HG03175 (cell line): Measurements from ENCODE around the gene ZFPM1.

Experiments used
- ATAC-seq: cut with Tn5 transposase; IDR thresholded peaks from one replicate; pipeline ENCODE4 v1.9.1; 2021; ENCODE audit warnings: mild to moderate bottlenecking, moderate library complexity; ENCODE audit not compliant: unreplicated experiment

The ZFPM1 gene

DNA sequence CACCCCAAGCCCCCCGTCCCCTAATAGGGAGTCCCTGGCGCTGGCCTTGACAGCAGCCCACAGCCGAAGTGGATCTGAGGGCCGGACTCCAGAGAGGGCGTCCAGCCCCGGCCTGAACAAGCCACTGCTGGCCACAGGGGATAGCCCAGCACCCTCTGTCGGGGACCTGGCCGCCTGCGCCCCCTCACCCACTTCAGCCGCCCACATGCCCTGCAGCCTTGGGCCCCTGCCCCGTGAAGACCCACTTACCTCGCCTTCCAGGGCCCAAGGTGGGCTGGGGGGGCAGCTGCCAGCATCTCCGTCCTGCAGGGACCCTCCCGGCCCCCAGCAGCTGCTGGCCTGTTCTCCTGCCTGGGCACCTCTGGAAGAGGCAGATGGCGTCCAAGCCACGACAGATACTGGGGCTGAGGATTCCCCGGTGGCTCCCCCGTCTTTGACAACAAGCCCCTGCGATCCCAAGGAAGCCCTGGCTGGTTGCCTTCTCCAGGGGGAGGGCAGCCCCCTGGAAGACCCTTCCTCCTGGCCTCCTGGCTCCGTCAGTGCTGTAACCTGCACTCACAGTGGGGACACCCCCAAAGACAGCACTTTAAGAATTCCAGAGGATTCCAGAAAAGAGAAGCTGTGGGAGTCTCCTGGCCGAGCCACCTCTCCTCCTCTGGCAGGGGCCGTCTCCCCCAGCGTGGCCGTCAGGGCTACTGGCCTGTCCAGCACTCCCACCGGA lies 19.3 kb upstream of the ZFPM1 start:
- no peak for ATAC-seq

DNA sequence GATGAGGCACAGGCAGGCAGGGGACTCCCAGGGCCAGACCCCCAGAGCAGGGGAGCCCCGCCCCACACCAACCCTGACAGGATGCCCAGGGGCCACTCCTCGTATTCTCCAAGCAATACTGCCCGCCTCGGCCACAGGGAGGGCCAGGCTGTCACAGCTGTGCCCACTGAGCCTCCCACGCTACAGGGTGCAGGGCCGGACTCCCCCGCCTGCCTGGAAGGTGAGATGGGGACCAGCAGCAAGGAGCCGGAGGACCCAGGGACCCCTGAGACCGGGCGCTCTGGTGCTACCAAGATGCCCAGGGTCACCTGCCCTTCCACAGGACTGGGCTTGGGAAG lies 18.8 kb upstream of the ZFPM1 start:
- ATAC-seq: no peak

DNA sequence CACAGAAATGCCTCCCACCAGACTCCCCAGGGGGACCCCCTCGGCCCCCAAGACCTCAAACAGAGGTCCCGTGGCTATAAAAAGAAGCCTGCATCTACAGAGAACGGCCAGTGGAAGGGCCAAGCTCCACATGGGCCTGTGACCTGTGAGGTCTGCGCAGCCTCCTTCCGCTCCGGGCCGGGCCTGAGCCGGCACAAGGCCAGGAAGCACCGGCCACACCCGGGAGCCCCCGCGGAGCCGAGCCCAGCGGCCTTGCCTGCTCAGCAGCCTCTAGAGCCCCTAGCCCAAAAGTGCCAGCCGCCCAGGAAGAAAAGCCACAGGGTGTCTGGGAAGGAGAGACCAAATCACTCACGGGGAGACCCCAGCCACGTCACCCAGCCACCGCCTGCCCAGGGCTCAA lies 18.3 kb upstream of the ZFPM1 start:
- ATAC-seq: no peak

DNA sequence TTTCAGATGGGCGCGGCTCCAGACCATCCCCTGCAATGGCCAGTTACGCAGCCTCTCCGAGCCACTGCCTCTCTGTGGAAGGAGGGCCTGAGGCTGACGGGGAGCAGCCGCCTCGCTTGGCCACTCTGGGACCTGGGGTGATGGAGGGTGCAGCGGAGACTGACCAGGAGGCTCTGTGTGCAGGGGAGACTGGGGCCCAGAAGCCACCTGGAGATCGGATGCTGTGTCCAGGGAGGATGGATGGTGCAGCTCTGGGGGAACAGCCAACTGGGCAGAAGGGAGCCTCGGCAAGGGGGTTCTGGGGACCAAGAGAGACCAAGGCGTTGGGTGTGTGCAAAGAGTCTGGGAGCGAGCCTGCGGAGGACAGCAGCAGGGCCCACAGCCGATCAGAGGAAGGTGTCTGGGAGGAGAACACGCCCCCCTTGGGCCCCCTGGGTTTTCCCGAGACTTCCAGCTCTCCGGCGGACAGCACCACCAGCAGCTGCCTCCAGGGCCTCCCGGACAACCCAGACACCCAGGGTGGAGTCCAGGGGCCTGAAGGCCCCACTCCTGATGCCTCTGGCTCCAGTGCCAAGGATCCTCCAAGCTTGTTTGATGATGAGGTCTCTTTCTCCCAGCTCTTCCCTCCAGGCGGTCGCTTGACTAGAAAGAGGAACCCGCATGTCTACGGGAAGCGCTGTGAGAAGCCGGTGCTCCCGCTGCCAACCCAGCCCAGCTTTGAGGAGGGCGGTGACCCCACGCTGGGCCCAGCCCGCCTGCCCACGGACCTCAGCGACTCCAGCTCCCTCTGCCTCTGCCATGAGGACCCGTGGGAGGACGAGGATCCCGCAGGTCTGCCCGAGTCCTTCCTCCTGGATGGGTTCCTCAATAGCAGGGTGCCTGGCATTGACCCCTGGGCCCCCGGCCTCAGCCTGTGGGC lies 17.4 kb upstream of the ZFPM1 start:
- ATAC-seq: no peak

DNA sequence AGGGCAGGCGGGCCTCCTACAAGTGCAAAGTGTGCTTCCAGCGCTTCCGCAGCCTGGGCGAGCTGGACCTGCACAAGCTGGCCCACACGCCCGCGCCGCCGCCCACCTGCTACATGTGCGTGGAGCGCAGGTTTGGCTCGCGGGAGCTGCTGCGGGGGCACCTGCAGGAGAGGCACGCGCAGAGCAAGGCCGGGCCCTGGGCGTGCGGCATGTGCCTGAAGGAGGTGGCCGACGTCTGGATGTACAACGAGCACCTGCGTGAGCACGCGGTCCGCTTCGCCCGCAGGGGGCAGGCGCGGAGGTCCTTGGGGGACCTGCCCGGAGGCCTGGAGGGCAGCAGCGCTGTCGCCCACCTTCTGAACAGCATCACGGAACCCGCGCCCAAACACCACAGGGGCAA lies 16.3 kb upstream of the ZFPM1 start:
- no peak for ATAC-seq

DNA sequence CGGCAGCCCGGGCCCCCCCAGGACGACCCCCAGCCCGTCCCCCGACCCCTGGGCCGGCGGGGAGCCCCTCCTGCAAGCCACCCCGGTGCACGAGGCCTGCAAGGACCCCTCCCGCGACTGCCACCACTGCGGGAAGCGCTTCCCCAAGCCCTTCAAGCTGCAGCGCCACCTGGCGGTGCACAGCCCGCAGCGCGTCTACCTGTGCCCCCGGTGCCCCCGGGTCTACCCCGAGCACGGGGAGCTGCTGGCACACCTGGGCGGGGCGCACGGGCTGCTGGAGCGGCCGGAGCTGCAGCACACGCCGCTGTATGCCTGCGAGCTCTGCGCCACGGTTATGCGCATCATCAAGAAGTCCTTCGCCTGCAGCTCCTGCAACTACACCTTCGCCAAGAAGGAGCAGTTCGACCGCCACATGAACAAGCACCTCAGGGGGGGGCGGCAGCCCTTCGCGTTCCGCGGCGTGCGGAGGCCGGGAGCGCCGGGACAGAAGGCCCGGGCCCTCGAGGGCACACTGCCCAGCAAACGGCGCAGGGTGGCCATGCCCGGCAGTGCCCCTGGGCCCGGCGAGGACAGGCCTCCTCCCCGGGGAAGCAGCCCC lies 15.6 kb upstream of the ZFPM1 start:
- ATAC-seq: no peak

DNA sequence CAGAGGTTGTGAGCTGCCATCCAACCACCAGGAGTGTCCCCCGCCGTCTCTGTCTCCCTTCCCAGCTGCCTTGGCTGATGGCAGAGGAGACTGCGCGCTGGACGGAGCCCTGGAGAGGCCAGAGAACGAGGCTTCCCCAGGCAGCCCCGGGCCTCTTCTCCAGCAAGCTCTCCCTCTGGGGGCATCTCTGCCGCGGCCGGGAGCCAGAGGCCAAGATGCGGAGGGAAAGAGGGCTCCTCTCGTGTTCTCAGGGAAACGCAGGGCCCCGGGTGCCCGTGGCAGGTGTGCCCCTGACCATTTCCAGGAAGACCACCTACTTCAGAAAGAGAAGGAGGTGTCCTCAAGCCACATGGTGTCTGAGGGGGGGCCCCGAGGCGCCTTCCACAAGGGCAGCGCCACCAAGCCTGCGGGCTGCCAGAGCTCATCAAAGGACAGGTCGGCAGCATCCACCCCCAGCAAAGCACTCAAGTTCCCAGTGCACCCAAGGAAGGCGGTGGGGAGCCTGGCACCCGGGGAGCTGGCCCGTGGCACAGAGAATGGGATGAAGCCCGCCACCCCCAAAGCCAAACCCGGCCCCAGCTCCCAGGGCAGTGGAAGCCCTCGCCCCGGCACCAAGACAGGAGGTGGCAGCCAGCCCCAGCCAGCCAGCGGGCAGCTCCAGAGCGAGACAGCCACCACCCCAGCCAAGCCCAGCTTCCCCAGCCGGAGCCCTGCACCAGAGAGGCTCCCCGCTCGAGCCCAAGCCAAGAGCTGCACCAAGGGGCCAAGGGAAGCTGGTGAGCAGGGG lies 14.8 kb upstream of the ZFPM1 start:
- ATAC-seq: no peak

DNA sequence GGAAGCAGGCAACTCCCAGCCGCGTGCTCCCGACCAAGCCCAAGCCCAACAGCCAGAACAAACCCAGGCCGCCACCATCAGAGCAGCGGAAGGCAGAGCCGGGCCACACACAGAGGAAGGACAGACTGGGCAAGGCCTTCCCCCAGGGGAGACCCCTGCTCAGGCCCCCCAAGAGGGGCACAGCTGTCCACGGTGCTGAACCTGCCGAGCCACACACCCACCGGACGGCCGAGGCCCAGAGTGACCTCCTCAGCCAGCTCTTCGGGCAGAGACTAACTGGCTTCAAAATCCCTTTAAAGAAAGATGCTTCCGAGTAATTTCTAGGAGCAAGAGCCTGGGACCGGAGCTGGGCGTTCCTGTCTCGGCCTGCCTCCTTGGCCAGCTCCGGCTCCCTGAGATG lies 14.1 kb upstream of the ZFPM1 start:
- ATAC-seq: no peak

DNA sequence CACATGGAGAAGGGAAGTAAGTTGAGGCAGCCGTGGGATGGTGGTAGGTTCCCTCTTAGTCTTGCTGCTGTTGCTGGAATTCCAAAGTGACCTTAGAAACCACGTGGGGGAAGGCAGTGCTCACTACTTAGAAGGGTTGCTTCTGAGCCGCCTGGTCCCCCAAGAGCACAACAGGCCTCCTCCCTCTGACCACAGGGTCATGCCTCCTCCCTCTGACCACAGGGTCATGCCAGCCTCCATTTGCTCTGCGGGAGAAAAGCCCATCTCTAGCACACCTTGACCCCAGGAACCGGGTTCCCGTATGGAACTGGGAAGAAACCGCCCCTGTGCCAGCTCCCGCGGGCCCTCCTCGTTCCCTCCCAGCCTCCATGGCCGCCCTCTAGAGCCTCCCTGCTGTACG lies 13.4 kb upstream of the ZFPM1 start:
- no peak for ATAC-seq

DNA sequence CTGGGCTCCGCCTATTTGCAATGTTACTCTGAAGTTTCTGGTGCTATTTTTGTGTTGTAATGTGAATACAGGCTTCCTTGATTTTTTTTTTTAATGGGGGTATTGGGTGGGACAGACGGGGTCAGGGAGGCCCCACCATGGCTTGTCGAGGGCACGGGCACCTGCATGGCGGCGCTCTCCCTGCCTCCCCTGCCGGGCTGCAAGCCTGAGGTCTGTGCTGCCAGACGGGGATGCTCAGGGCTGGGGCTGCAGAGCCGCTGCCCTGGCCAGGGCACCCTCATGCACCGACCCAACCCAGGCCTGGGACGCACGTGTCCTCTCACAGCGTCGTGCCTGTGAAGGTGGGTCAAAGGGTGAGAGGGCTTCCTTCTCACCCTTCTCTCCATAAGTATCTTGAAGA lies 13.0 kb upstream of the ZFPM1 start:
- no peak for ATAC-seq

DNA sequence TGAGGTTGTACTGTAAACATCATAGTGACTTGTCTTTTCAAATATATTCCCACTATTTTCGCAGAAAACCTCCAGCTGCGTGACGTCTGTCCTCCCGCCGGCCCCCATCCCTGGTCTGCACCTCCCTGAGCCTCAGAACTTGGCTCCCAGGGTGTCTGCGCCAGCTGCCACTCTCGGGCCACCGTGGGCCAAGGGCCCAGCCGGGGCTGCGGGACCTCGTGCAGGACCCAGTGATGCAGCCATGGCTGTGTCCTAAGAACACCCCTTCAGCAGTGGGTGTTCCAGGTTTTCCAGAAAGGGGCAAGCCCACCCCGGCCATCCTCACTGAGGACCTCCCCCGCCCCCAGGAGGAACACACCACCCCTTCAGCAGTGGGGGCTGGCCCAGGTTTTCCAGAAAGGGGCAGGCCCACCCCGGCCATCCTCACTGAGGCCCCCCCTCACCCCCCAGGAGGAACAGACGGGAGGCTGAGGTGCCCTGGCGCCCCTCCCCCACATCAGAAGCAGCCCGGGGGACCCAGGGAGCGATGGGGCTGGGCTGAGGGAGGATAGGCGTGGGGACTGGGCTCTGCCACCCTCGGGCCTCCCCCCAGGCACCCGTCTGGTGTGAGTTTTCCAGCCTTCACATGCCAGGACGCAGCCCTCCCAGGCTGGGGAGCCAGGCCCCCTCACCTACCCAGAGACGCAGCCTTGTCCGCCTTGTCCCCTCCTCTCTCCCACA lies 12.2 kb upstream of the ZFPM1 start:
- no peak for ATAC-seq

DNA sequence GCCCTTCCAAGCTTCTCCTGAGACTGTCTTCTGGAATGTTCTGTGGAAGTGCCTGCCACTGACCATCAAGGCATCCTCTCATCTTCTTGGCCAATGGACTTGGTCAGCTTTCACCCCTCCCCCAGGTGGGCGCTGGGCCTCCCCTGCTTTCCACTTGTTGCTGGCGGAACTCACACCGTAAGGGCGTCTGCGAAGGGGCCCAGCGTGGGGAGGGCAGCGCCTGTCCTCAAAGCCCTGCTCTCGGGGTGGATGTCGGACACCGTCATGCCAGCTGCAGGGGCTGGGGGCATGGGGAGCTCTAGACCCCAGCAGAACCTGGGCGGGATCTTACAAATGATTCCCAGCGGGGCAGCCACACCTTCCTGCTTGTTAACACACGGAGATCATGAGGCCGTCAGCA lies 11.6 kb upstream of the ZFPM1 start:
- ATAC-seq: no peak

DNA sequence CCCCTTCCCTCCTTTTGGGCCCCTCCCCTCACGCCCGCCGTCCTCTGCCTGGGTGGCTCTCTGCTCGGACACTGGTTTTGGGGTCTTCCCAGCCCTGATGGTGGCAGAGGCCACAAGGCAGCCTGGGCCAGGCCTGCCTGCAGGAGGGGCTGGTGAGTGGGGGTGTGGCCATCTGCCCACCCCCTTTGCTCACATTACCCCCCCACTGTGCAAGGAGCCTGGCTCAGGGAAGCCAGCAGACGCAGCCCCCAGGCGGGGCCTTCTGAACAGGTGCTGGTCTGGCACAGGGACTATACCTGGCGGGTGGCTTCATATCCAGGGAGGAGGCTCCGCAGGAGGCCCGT lies 10.7 kb upstream of the ZFPM1 start:
- ATAC-seq: no peak

DNA sequence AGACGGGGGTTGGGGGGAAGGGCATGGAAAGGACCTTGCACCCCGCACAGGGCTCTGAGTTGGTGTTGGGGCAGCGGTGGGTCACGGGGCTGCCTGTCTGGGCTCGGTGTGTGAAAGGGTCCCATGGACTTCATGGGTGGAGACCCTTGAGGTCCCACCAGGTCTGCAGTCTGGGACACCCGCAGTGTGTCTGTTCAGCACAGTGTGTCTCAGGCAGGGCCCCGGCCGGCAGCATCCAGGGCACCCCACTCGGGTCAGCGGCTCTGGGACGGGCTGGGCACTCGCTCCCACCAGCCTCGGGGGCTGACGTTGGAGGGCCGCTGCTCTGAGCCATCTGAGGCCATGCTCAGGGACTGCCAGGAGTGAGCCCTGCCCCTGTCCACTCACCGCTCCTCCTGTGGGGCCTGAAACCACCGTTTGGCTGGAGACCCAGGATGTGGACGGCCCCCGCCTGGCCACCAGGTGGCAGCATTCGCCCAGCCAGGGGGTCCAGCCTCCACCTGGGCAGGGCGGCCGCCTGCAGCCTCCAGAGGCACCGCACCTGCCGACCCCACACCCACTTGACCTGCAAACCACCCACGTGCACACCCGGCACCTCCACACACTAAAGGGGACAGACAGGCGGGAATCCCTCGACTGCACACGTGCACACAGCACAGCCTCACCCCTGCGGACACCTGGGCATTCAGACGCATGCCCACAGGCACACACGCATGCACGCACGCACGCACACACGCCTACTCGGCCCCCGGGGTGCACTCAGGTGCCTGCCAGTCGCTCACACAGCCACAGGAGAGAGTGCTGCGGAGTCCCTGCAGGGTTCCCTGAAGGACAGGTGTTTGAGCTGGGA lies 10.1 kb upstream of the ZFPM1 start:
- ATAC-seq: peak; percentile 71

DNA sequence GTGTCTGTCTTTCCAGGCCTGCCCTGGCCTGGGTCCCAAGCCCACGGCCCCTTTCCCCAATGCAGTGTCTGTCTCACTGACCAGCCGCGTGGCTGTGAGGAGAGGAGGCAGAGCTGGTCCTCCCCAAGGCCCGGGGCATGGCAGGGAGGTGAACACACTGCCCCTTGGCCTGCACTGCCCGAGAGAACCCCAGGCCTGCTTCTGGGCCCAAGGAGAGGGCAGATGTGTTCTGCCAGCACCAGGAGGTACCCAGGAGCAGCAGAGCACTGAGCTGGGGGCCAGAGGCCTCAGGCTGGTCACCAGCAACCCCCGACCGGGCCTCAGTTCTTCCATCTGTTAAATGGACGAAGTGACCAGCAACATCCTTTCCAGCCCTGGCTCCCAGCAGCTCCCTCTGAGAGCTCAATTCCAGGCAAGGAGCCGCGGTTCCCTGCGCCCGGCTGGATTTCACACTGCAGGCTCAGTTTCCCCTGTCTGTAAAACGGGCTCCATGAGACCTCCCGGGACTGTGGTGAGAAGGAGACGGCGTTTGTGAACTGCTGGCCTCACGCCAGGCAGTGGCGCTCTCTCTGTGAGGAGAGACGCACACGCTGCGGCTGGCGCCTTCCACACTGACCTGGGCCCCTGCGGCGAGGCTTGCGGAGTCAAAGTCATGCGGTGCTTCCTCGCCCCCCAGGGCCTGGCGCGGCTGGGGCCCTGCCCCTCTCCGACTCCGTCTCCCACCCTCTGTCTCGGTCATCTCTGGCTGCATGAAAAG lies 8.1 kb upstream of the ZFPM1 start:
- no peak for ATAC-seq

DNA sequence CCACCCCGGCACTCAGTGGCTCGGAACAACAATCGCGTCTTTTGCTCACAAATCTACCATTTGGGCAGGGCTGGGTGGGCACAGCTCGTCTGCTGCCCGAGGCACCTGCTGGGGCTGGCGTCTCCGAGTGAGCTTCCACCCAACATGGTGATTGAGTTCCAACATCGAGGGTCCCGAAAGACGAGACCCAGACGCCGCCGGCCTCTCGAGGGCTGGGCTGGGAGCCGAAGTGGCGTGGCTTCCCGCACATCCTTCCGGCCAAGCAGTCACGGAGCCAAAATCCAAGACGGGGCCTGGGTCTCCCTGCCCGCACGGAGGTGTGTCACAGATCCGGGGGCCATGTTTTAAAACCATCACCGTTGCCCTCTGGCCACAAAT lies 7.5 kb upstream of the ZFPM1 start:
- ATAC-seq: no peak

DNA sequence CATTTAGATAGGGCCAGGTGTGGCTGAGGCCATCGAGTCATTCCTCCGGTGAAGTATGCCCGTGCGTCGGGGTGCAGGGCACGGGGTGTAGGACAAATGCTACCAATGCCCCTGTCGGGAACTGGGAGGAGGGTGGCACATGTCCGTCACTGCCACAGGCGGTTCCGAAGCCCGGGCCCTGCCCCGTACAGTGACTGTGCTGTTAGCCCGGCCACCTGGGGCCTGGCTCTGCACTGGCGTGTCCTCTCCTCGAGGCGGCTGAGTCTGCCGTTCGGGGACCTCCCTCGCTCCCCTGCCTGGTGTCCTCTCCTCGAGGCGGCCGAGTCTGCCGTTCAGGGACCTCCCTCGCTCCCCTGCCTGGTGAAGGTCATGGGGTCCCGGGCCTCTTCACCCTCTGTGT lies 7.0 kb upstream of the ZFPM1 start:
- ATAC-seq: no peak

DNA sequence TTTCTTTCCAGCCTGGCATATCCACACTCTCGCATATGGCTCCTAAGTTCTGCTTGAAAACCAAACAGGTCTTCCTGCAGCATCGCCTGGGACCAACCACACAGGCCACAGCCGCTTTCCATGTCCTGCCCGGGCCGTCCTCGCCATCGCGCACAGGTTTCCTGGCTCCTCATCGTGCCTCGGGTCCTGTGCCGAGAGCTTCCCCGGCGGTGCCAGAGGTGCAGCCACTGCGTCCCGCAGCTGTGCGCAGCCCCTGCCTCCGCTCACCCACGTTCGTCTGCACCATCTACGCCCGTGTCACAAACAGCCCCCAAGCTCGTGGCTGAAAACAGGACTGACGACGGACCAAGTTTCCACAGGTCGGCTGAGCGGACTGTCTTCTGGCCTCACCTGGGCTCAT lies 6.3 kb upstream of the ZFPM1 start:
- ATAC-seq: no peak

DNA sequence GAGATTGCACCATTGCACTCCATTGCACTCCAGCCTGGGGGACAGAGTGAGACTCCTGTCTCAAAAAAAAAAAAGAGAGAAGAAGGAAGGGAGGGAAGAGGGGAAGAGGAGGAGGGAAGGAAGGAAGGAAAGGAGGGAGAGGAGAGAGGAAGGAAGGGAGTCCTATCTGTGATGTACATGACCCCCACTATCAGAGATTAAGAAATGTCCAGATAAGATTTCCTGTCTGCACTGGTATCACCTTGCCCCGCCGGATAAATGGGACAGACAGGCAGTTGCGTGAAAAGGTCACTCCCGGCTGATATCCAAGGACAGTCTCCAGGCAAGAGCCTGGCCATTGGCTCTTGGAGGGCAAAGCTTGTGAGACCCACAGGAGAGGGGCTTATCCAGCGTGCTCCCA lies 5.2 kb upstream of the ZFPM1 start:
- no peak for ATAC-seq
